HG02981 (cell line): ENCODE measurements around the gene LPA.
"Not testable (repeated sequence)": the region's sequence is repeated elsewhere in the genome, so short reads cannot be mapped to it uniquely, and the experiment has no call there.

ENCODE experiments used
- ATAC-seq: cut with Tn5 transposase; IDR thresholded peaks from one replicate; pipeline ENCODE4 v1.9.1; 2021; ENCODE audit warnings: mild to moderate bottlenecking, moderate library complexity; ENCODE audit not compliant: unreplicated experiment

Gene LPA

DNA sequence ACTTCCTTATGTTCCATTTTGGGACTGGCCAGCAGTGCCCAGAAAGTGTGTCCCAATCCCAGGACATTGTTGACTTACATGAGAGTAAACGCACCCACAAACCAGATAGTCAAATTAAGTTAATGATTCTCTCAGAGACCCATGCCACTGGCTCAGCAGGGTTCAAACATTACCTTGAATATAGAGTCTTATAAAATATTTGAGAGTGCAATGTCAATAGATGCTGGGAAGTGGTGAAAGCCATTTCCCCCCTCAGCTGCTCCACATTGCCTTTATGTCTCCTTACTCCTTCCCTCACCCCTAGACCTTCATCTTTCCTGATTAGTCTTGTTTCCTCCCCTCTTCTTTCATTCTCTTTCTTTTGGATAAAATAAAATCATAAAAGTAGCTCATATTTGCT lies at the start of gene LPA:
LPA (minus strand) TSS at position 78 of the 400 bp plus-strand sequence; CDS start at position 17, 61 bp downstream.
- not testable (repeated sequence) for ATAC-seq

GRCh38 chr6:160708993-160709392 lies 44.9 kb upstream of the LPA start:
- not testable (repeated sequence) for ATAC-seq

GRCh38 chr6:160704688-160705087 lies 40.6 kb upstream of the LPA start:
- ATAC-seq: not testable (repeated sequence)

GRCh38 chr6:160701918-160702680 lies 38.0 kb upstream of the LPA start, which contains the start of gene PLG:
Gene PLG (plus strand): TSS chr6:160702244. CDS start chr6:160702305, 61 bp downstream.
- not testable (repeated sequence) for ATAC-seq

DNA sequence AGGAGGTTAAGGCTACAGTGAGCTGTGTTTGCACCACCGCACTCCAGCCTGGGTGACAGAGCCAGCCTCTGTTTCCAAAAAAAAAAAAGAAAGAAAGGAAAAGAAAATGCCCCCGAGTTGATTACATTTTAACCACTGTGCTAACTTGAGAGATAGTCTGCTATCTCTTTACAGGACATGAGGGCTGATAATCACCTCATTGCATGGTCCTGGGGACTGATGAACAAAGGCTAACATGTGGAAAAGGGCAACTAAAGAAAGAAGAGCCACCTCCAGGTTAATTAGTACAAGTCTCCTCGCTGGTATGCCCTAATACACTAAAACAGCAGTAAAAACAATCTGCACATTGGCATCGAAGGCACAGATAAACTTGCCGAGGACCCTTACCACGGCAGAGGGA lies 33.8 kb upstream of the LPA start:
- ATAC-seq: no peak

- ATAC-seq: not testable (repeated sequence)
Observed at GRCh38 chr6:160696884-160697283, 32.8 kb upstream of the LPA start.

GRCh38 chr6:160695622-160696021 lies 31.5 kb upstream of the LPA start:
- ATAC-seq: not testable (repeated sequence)

DNA sequence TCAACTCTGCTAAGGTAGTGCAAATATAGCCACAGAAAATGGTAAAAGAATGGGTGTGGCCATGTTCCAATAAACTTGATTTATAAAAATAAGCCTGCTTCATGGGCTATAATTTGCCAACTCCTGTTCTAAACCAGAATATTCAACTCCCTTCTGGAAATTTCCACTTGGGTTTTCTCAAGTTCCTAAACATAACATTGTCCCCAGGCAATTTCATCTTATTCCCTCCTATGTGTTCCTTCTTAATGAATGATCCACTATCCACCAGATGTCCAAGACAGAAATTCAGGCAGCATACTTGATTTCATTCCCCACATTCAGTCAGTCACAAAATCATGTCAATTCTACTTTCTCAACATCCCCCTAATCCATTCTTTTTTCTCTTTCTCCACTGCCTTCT lies 30.9 kb upstream of the LPA start:
- ATAC-seq: not testable (repeated sequence)

DNA sequence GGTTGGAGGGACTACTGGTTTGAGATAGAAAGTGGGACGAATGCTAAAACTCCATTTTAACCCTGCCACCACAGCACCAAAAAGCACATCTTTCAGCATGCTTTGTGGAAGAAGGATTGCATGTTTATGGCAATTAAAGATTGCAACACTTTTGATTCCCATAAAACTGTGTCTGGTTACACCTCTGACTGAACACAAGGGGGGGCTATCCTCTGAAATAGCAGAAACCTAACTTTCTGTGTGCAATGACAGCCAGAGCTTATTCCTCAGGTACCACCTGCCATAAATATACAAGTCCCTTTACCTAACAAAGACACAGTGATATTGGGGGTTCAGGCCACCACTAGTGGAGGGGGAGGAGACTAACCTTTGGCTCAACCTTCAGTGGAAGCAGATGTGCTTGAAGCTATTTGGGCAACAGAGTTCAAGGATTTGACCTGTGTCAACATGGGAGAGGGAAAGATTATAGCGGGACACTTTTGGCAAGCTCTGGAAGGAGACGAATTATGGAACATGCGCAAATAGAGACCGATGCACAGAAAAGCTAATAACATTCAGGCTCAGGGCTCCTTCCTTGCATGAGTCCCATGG lies 28.4 kb upstream of the LPA start:
- no peak for ATAC-seq

DNA sequence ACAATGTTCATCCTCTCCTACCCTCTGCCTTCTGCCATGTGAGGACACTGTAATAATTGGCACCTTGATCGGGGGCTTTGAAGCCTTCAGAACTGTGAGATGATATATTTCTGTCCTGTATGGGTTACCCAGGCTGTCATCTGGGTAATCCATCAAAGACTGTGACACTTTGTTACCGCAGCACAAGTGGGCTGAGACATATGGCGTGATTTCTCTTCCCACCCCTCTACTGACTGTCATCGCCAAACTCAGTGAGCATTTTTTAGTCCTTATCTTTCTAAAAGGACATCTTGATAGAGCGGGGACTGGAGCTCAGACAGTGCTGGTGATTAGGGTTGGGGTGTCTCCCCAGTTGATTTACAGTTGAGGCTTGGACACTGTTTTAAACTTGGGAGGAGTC lies 27.5 kb upstream of the LPA start:
- ATAC-seq: no peak

DNA sequence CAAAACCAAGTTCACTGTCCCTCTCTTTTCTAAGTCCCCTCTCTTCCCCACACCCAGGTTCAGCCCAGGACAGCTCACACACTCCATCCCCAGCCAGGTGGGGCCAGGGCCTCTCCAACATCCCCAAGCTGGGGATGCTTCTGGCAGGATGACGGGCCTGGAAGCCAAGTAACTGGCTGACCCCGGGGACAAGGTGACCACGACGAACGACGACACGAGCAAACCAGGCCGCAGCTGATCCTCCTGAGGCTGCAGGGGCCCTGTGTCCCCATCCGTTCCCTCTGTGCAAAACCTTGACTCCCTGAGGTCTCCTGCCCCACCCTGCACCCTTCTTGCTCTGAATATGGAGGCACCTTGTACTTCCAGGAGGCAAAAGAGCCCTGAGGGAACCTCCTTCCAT lies 26.4 kb upstream of the LPA start:
- no peak for ATAC-seq

GRCh38 chr6:160685762-160686450 lies 21.8 kb upstream of the LPA start:
- no peak for ATAC-seq

DNA sequence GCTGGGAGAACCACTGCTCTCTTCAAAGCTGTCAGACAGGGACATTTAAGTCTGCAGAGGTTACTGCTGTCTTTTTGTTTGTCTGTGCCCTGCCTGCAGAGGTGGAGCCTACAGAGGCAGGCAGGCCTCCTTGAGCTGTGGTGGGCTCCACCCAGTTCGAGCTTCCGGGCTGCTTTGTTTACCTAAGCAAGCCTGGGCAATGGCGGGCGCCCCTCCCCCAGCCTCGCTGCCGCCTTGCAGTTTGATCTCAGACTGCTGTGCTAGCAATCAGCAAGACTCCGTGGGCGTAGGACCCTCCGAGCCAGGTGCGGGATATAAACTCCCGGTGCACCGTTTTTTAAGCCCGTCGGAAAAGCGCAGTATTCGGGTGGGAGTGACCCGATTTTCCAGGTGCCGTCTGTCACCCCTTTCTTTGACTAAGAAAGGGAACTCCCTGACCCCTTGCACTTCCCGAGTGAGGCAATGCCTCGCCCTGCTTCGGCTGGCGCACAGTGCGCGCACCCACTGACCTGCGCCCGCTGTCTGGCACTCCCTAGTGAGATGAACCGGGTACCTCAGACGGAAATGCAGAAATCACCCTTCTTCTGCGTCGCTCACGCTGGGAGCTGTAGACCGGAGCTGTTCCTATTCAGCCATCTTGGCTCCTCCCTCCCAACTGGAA lies 21.2 kb upstream of the LPA start:
- not testable (repeated sequence) for ATAC-seq

DNA sequence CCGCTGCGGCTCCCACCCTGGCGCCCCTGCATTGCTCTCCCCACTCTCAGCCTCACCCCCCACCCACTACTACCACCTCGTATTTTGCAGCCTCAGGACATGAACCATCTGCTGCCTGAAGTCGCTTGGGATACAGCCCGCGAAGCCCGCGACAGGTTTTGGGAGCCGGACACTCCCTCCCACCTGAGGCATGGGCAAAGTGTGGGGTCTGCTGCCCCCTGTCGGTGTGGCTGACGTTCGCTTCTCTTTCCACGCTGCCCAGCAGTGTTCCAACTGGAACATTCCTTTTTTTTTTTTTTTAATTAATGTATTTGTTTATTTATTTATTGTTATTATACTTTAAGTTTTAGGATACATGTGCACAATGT lies 15.3 kb upstream of the LPA start:
- ATAC-seq: no peak

DNA sequence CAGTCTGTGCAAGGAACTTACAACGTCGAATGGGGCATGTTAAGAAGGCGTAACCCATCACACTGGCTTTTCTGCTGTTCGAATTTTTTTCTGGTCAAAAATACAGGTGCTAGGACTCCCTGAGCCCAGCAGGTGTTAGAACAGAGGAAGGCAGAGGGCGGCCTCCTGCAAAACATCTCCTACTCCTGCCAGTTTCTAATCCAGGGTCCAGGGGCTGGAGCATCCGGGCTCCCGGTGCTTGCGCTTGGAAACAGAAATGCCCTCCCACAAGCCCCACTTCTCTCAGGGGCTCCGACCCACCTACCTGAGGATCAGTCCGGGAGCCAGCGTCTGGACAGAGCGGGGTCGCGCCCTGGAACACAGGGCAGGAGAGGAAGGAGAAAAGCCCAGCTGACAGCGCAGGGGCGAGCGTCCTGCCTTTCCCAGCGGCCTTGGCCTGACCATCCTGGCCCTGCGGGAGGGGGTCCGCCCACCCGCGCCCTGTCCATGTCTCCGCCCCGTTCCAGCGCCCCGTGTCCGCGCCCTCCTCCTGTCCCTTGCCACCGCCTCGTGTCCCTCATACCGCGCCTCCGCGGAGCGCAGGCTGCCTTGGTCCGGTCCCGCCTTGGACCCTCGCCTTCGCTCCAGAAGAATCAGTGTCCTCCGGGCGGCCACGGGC lies 14.8 kb upstream of the LPA start:
- ATAC-seq: no peak

DNA sequence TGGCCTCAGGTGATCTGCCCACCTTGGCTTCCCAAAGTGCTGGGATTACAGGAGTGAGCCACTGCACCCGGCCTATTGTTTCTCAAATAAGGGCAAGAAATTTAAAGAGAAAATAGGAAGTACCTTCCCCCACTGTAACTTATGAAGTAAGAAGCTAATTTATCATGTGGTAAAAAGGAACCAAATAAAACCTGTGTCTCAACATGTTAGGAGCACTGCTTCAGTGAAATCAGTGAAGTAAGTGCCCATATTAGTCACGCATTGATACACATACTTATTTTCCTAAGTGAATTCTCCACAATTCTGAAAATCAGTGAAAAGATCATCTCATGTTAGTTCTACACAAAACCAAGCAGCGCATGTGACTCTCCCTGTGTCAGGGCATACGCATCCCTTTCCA lies 14.2 kb upstream of the LPA start:
- no peak for ATAC-seq

- not testable (repeated sequence) for ATAC-seq
Observed at GRCh38 chr6:160676418-160676817, 12.3 kb upstream of the LPA start.

DNA sequence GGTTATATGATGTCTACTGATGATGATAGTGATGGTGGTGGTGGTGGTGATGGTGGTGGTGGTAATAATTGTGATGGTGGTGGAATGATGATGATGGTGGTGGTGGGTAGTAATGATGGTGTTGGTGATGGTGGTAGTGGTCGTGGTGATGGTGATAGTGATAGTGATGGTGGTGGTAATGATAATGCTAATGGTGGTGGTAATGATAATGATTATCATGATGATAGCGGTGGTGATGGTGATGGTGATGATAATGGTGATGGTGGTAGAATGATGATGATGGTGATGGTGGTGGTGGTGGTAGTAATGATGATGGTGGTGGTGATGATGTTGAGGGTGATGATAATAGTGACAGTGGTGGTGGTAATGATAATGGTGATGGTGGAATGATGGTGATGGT lies 4.5 kb upstream of the LPA start:
- no peak for ATAC-seq

- peak; percentile 78 for ATAC-seq
Observed at GRCh38 chr6:160667639-160668481, 3.8 kb upstream of the LPA start.

DNA sequence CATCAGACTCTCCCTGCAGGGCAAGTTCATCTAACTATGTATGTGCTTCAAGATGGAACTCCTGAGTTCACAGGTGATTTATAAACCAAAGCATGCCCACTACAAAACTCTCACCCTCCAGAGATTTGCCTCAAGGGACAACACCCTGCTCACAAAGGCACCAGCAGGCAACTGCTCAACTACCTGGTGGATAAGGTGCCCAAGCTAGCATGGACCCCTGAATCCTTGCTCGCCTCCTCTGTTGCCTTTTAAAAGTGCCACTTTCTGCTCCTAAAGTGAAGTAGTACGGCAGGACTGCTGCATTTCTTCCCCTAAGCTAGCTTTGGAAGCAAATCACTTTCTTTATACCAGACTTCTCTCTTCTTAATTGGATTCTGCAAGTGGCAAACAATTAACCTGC lies 1.2 kb downstream of the LPA start:
- ATAC-seq: no peak
